Neuronal stem cell (in vitro differentiated cells): ENCODE data around the gene COL20A1.

ENCODE experiments used
- DNase-seq: peaks from one replicate; pipeline ENCODE4 v3.0.0-alpha.2; 2013; ENCODE audit warnings: low spot score
- H2AFZ ChIP-seq: one replicate; pipeline ENCODE4 v1.6.1; 2013; ENCODE audit warnings: mild to moderate bottlenecking, low read length, inconsistent platforms
- H2AK5ac ChIP-seq: 2 replicates; pipeline ENCODE4 v1.6.1; 2013; ENCODE audit warnings: low read depth, mild to moderate bottlenecking, inconsistent platforms, low read length, moderate library complexity, mixed read lengths
- H2BK120ac ChIP-seq: 2 replicates; pipeline ENCODE4 v1.6.1; 2013; ENCODE audit warnings: low read depth, mild to moderate bottlenecking, inconsistent platforms, low read length, moderate library complexity, mixed read lengths
- H2BK12ac ChIP-seq: one replicate; pipeline ENCODE4 v1.6.1; 2013; ENCODE audit warnings: low read length, inconsistent platforms
- H2BK15ac ChIP-seq: 2 replicates; pipeline ENCODE4 v1.6.1; 2013; ENCODE audit warnings: mild to moderate bottlenecking, low read length, inconsistent platforms, mixed read lengths
- H2BK5ac ChIP-seq: one replicate; pipeline ENCODE4 v1.6.1; 2013; ENCODE audit warnings: inconsistent platforms, mild to moderate bottlenecking, low read length, moderate library complexity
- H3K14ac ChIP-seq: one replicate; pipeline ENCODE4 v1.6.1; 2013; ENCODE audit warnings: low read length, inconsistent platforms
- H3K18ac ChIP-seq: 2 replicates; pipeline ENCODE4 v1.6.1; 2013; ENCODE audit warnings: low read length, inconsistent platforms
- H3K23ac ChIP-seq: 2 replicates; pipeline ENCODE4 v1.6.1; 2013; ENCODE audit warnings: low read depth, mild to moderate bottlenecking, mixed read lengths, low read length, inconsistent platforms; ENCODE audit not compliant: poor library complexity
- H3K27ac ChIP-seq: replicated peaks from 3 replicates; pipeline ENCODE4 v1.5.1; 2013; ENCODE audit warnings: low read length, inconsistent platforms
- H3K27me3 ChIP-seq, 3 experiments: 2 replicates each; pipeline ENCODE4 v1.6.1; 2013; ENCODE audit warnings: low read length in 3 of 3, mild to moderate bottlenecking in 2 of 3, inconsistent platforms in 1 of 3, low read depth in 1 of 3, mixed read lengths in 1 of 3, moderate library complexity in 1 of 3; ENCODE audit not compliant: control insufficient read depth in 3 of 3, insufficient read depth in 3 of 3
- H3K36me3 ChIP-seq, 2 donors: replicated peaks in 1 of 2; 2 replicates each; pipeline ENCODE4 v1.6.1; 2013; ENCODE audit warnings: low read length in 2 of 2; ENCODE audit not compliant: control insufficient read depth in 2 of 2, insufficient read depth in 2 of 2
- H3K4ac ChIP-seq: 2 replicates; pipeline ENCODE4 v1.6.1; 2013; ENCODE audit warnings: inconsistent platforms, mild to moderate bottlenecking, low read length, moderate library complexity
- H3K4me1 ChIP-seq, 2 donors: 1 replicate in 1 of 2; 2 replicates in 1 of 2; pipeline ENCODE4 v1.6.1; 2013; ENCODE audit warnings: low read length in 2 of 2, low read depth in 1 of 2; ENCODE audit not compliant: control insufficient read depth in 2 of 2, insufficient read depth in 1 of 2
- H3K4me2 ChIP-seq: one replicate; pipeline ENCODE4 v1.6.1; 2013; ENCODE audit warnings: mild to moderate bottlenecking, low read length, inconsistent platforms; ENCODE audit not compliant: insufficient read depth, poor library complexity, severe bottlenecking
- H3K4me3 ChIP-seq, 2 donors: 2 replicates each; pipeline ENCODE4 v1.5.1; 2013; ENCODE audit warnings: low read length in 2 of 2, mild to moderate bottlenecking in 2 of 2, inconsistent platforms in 1 of 2, moderate library complexity in 1 of 2
- H3K79me1 ChIP-seq: one replicate; pipeline ENCODE4 v1.6.1; 2013; ENCODE audit warnings: low read depth, mild to moderate bottlenecking, inconsistent platforms, low read length, moderate library complexity
- H3K9ac ChIP-seq: one replicate; pipeline ENCODE4 v1.6.1; 2013; ENCODE audit warnings: mild to moderate bottlenecking, low read depth, low read length, inconsistent platforms; ENCODE audit not compliant: poor library complexity
- H3K9me3 ChIP-seq, 2 donors: replicated peaks in 1 of 2; 2 replicates each; pipeline versions ENCODE3 to v1.6.1; 2013; ENCODE audit warnings: low read length in 2 of 2, mild to moderate bottlenecking in 2 of 2, inconsistent platforms in 1 of 2, low read depth in 1 of 2, mixed read lengths in 1 of 2, moderate library complexity in 1 of 2; ENCODE audit not compliant: control insufficient read depth in 2 of 2, insufficient read depth in 1 of 2
- H4K8ac ChIP-seq: one replicate; pipeline ENCODE4 v1.6.1; 2013; ENCODE audit warnings: low read depth, mild to moderate bottlenecking, inconsistent platforms, low read length, moderate library complexity
- H4K91ac ChIP-seq: one replicate; pipeline ENCODE4 v1.6.1; 2013; ENCODE audit warnings: low read length, low read depth, mild to moderate bottlenecking, inconsistent platforms; ENCODE audit not compliant: poor library complexity
- WGBS, 2 donors: extraction: QIAGEN DNeasy Blood & Tissue Kit; methylation state at CpG; one replicate each; pipeline ENCODE4 v1.1.7; 2013; ENCODE audit warnings: missing lambda C conversion rate in 2 of 2, mixed read lengths in 1 of 2; ENCODE audit not compliant: insufficient read length in 2 of 2, insufficient replicate concordance in 1 of 2; ENCODE audit errors: extremely low coverage in 2 of 2; 5-methylcytosine and 5-hydroxymethylcytosine counted together

The COL20A1 gene

DNA sequence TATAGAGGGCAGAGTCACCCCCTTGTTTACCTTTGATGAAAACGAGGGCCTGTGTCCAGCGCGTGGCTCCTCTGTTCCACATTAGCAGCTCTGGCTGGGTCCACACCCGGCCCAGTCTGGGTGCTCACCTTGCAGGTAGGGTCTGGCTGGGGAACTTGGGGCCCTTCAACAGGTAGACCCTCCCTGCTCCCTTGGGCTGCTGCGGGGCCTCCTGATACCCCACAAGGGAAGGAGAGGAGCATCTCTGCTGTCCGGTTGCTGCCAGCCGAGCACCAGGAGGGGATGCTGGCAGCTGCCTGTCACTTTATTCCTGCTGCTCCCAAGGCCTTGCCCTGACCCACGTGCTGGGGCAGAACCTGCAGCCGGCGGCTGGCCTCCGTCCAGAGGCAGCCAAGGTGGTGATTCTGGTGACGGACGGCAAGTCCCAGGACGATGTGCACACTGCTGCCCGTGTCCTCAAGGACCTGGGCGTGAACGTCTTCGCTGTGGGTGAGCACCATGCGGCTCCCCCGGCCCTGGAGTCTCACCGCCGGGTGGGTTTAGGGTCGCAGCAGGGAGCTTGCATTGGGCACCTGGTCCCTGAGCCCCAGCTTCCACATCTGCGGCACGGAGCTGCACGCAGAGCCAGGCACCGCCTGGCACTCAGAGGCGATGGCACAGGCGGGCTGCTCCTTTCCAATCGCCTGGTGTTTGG, 15.4 kb downstream of the COL20A1 start:
- H3K79me1 ChIP-seq: no peaks in the 10 kb centered on the region
- H4K8ac ChIP-seq: peak overlapping the region; percentile 65
- peak overlapping the region; percentile 83 for H2BK5ac ChIP-seq
- peak overlapping the region; percentile 65 for H3K23ac ChIP-seq
- no CpG with 5 or more reads among the region's 30 CpGs for WGBS, 2 donors
- H2AK5ac ChIP-seq: peak overlapping the region; percentile 94
- H3K4ac ChIP-seq: peak overlapping the region; percentile 76
- H3K9ac ChIP-seq: peak overlapping the region; percentile 0
- peaks cover 0 to 16% (median 0%) of the 10 kb centered on the region in 3 experiments for H3K27me3 ChIP-seq
- no peak overlapping the region for H3K4me2 ChIP-seq
- H3K14ac ChIP-seq: peak overlapping the region; percentile 71
- no peaks in the 10 kb centered on the region for H3K36me3 ChIP-seq
- no peak for DNase-seq
- no peak overlapping the region for H3K27ac ChIP-seq
- no peak overlapping the region for H4K91ac ChIP-seq
- no peak overlapping the region for H3K4me3 ChIP-seq
- H3K4me1 ChIP-seq: peaks cover 1 to 11% of the 10 kb centered on the region in 2 donors
- H2BK12ac ChIP-seq: peak overlapping the region; percentile 58
- H3K18ac ChIP-seq: peak overlapping the region; percentile 48
- H2AFZ ChIP-seq: no peak overlapping the region
- H2BK120ac ChIP-seq: no peak overlapping the region
- H3K9me3 ChIP-seq: no peaks in the 10 kb centered on the region
- H2BK15ac ChIP-seq: peak overlapping the region; percentile 99

DNA sequence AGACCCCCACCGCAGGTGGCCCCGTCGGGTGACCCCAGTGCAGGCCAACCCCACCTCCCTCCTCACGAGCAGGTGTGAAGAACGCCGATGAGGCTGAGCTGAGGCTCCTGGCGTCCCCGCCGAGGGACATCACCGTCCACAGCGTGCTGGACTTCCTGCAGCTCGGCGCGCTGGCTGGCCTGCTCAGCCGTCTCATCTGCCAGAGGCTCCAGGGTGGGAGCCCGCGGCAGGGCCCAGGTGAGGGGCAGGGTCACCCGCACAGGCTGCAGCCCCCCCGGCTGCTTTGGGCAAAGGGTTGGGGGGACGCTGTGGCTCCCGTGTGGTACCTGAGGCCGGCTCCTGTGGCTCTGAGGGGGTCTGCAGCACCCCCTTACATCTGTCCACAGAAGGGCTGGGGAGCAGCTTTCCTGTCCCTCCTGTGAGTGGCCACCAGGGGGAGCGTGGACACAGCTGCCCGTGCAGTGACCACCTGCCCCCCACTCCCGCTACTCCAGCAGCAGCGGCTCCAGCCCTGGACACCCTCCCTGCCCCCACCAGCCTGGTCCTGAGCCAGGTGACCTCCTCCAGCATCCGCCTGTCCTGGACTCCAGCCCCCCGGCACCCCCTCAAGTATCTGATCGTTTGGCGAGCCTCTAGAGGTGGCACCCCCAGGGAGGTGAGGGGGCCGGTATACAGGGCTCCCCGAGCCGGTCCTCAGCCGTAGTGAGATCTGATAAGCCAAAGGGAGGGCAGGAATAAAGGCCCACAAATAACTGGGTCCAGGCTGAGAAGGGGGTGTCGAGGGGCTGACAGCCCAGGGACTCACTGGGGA, 16.5 kb downstream of the COL20A1 start:
- H3K27me3 ChIP-seq: peaks cover 0 to 16% (median 0%) of the 10 kb centered on the region in 3 experiments
- no peaks in the 10 kb centered on the region for H3K36me3 ChIP-seq
- H3K9me3 ChIP-seq: no peaks in the 10 kb centered on the region
- H2BK5ac ChIP-seq: peak overlapping the region; percentile 83
- peak overlapping the region in 1 of 2 donors; percentile 38 for H3K4me3 ChIP-seq
- peak overlapping the region; percentile 97 for H2AK5ac ChIP-seq
- peak overlapping the region; percentile 30 for H3K9ac ChIP-seq
- H4K91ac ChIP-seq: no peak overlapping the region
- peak overlapping the region; percentile 80 for H3K23ac ChIP-seq
- H3K4me2 ChIP-seq: peak overlapping the region; percentile 23
- peak overlapping the region; percentile 77 for H2AFZ ChIP-seq
- WGBS, 2 donors: no CpG with 5 or more reads among the region's 35 CpGs
- H2BK15ac ChIP-seq: peak overlapping the region; percentile 99
- peak overlapping the region; percentile 78 for H2BK12ac ChIP-seq
- no peak overlapping the region for H3K14ac ChIP-seq
- no peak overlapping the region for H4K8ac ChIP-seq
- peaks cover 1 to 11% of the 10 kb centered on the region in 2 donors for H3K4me1 ChIP-seq
- no peaks in the 10 kb centered on the region for H3K79me1 ChIP-seq
- DNase-seq: peak; percentile 64
- H3K18ac ChIP-seq: peak overlapping the region; percentile 87
- H3K4ac ChIP-seq: peak overlapping the region; percentile 67
- H3K27ac ChIP-seq: no peak overlapping the region
- H2BK120ac ChIP-seq: no peak overlapping the region

- Histone ChIP-seq H2BK15ac (peak overlapping the region; percentile 94), H3K27me3 (peaks cover 0 to 21% (median 0%) of the 10 kb centered on the region in 3 experiments), H3K4ac (no peak overlapping the region), H3K23ac (peak overlapping the region; percentile 80), H2AK5ac (peak overlapping the region; percentile 97), H2AFZ (no peak overlapping the region), H3K4me3 (peak overlapping the region in 1 of 2 donors; percentile 31), H3K14ac (peak overlapping the region; percentile 82), H2BK5ac (peak overlapping the region; percentile 75), H2BK12ac (no peak overlapping the region), H3K79me1 (peaks cover 2% of the 10 kb centered on the region), H3K4me2 (no peak overlapping the region), H3K4me1 (peaks cover 1 to 11% of the 10 kb centered on the region in 2 donors), H3K9ac (peak overlapping the region; percentile 21), H2BK120ac (no peak overlapping the region), H4K91ac (no peak overlapping the region), H3K18ac (peak overlapping the region; percentile 78), H3K36me3 (no peaks in the 10 kb centered on the region), H4K8ac (peak overlapping the region; percentile 65), H3K27ac (no peak overlapping the region), H3K9me3 (no peaks in the 10 kb centered on the region)
- DNase-seq: no peak
- WGBS, 2 donors: no CpG with 5 or more reads among the region's 20 CpGs
Observed at GRCh38 chr20:63310265-63310991, 17.4 kb downstream of the COL20A1 start.
